K562 (cell line): ENCODE measurements around the gene DNAH9. TPM values are rescaled to one million over a fixed set of nuclear protein-coding genes. Genes with fewer than 3 reads are reported as not detected.

Source experiments
- CBX1 ChIP-seq: sonication (generic); IDR thresholded peaks from 2 replicates; pipeline ENCODE4 v1.6.1; 2016; ENCODE audit warnings: antibody characterized with exemption, low read depth, mild to moderate bottlenecking
- CREB1 ChIP-seq, 2 experiments: sonication (generic) in 1 of 2; formaldehyde crosslinking in 1 of 2; IDR thresholded peaks; 2 replicates each; pipeline versions ENCODE4 v1.6.1 to v1.8.0; 2012 to 2022; ENCODE audit warnings: inconsistent platforms in 1 of 2, mild to moderate bottlenecking in 1 of 2, missing genetic modification reagents in 1 of 2, moderate library complexity in 1 of 2
- GABPA ChIP-seq: fragments of 200-800 bp; sonication (Bioruptor generic); conservative IDR thresholded peaks from 2 replicates; pipeline ENCODE4 v1.6.1; 2016; ENCODE audit warnings: low read depth, missing genetic modification characterization, missing compliant biosample characterization
- GATA2 ChIP-seq: sonication (generic); formaldehyde crosslinking; IDR thresholded peaks from 2 replicates; pipeline ENCODE4 v1.4.0; 2020; ENCODE audit warnings: mild to moderate bottlenecking, missing genetic modification reagents
- HNRNPK ChIP-seq: fragments of 200-400 bp; formaldehyde crosslinking; IDR thresholded peaks from one replicate; pipeline ENCODE4 v1.6.1; 2018; ENCODE audit warnings: mild to moderate bottlenecking, low read depth, low read length; ENCODE audit not compliant: poor library complexity, severe bottlenecking
- KLF10 ChIP-seq: fragments of 250-450 bp; sonication (Bioruptor Pico); IDR thresholded peaks from 2 replicates; pipeline ENCODE4 v1.6.1; 2021; ENCODE audit warnings: matching md5 sums
- KLF16 ChIP-seq: IDR thresholded peaks from 2 replicates; pipeline ENCODE4 v1.6.1; 2016; ENCODE audit warnings: antibody characterized with exemption
- SIX5 ChIP-seq, 2 experiments: IDR thresholded peaks; 2 replicates each; pipeline ENCODE4 v1.6.1; 2011; ENCODE audit warnings: low read length in 2 of 2, borderline replicate concordance in 1 of 2, low read depth in 1 of 2, mild to moderate bottlenecking in 1 of 2, moderate library complexity in 1 of 2; ENCODE audit not compliant: insufficient read depth in 1 of 2
- ZFX ChIP-seq: sonication (generic); formaldehyde crosslinking; IDR thresholded peaks from 2 replicates; pipeline ENCODE4 v1.8.0; 2022; ENCODE audit warnings: mild to moderate bottlenecking, missing genetic modification reagents, moderate library complexity
- ZNF699 ChIP-seq: fragments of 250-450 bp; sonication (Bioruptor Pico); IDR thresholded peaks from 2 replicates; pipeline ENCODE4 v1.8.0; 2021; ENCODE audit warnings: mild to moderate bottlenecking, moderate library complexity; ENCODE audit not compliant: insufficient replicate concordance
- ZNF780A ChIP-seq: fragments of 250-450 bp; sonication (Bioruptor Pico); IDR thresholded peaks from 2 replicates; pipeline ENCODE4 v1.5.0; 2021; ENCODE audit warnings: mild to moderate bottlenecking
- polyA plus RNA-seq, 8 experiments: library from polyadenylated mRNA; depleted of rRNA in 4 of 8; stranded (reverse) in 5 of 8; unstranded in 3 of 8; fragments of >200 nt; fragmentation: Nextera tagmentation in 2 of 8; fragmentation: Illumina TruSeq in 1 of 8; extraction: Ambion mirVana in 2 of 8; extraction: Trizol in 1 of 8; gene quantifications; 2 replicates each; pipeline versions ENCODE4 v1.2.1 to v1.2.3, GENCODE V29; 2011 to 2014; ENCODE audit warnings: inconsistent platforms in 1 of 8, missing spikeins in 1 of 8
- total RNA-seq, 7 experiments: library from RNA; depleted of rRNA in 6 of 7; stranded (reverse); fragments of >200 nt in 6 of 7; fragmentation: Illumina TruSeq in 2 of 7; extraction: Trizol in 2 of 7; gene quantifications; 2 replicates each; pipeline versions ENCODE4 v1.2.1 to v1.2.3, GENCODE V29; 2011 to 2021; ENCODE audit warnings: low replicate concordance in 1 of 7
- TF ChIP-seq, protein P1 (sequence below), 3 experiments: fragments of 200-800 bp in 1 of 3; fragments of 250-450 bp in 1 of 3; fragments of 450-650 bp in 1 of 3; sonication (Bioruptor Pico) in 1 of 3; sonication (Bioruptor generic) in 1 of 3; formaldehyde crosslinking in 1 of 3; IDR thresholded peaks; 2 replicates each; pipeline versions ENCODE4 v1.6.1 to v1.8.0; 2016 to 2022; ENCODE audit warnings: mild to moderate bottlenecking in 2 of 3, missing genetic modification characterization in 2 of 3, missing compliant biosample characterization in 1 of 3, moderate library complexity in 1 of 3
- TF ChIP-seq, protein P2 (sequence below), 2 experiments: fragments of 450-650 bp in 1 of 2; sonication (generic) in 1 of 2; formaldehyde crosslinking in 1 of 2; IDR thresholded peaks; 2 replicates each; pipeline versions ENCODE4 v1.7.1 to v1.9.0; 2016 to 2022; ENCODE audit warnings: inconsistent platforms in 1 of 2, mild to moderate bottlenecking in 1 of 2, missing genetic modification reagents in 1 of 2

DNAH9 gene
- total and polyA plus RNA-seq, 9 of the 15 experiments (the other 6 are each of a cell fraction or from before 2014, with no cell fraction given): not detected

DNA sequence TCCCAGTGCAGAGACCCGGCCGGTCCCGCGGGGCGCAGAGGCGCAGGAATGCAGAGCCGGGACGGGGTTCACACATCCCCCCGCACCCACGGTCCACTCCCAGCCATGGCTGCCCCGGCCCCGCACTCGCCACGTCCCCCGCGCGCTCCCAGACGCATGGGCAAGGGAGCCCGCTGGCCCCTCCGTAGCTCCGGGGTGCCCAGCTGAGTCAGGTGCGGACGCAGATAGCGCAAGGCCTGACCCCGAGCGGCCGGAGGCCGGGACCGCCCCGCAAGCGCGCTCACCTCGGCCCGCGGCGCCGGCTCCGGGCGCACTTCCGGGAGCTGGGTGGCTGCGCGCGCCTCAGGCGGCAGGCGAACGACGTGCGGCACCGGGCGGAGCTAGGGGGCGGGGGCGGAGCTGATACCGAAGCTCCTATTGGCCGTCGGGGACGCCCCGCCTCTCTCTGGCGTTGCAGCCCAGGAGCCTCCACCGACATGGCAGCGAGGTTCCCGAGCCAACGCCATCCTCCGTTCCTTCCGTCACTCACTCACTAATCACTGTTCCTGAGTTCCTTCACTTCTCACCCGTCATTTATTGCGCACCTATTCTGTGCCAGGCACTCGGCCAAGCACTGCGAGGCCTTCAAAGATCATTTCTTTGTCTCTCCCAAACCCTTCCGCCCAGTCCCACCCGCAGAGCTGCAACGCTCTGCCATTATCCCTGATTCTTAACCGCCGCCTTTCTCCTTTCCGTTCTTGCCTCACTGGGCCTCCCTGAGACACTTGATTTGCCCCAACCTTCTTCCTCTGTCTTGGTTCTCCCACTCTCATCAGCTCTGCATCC, 399.1 kb downstream of the DNAH9 start, which contains the start of gene ZNF18 (continued):
- TF ChIP-seq, protein P1, sequence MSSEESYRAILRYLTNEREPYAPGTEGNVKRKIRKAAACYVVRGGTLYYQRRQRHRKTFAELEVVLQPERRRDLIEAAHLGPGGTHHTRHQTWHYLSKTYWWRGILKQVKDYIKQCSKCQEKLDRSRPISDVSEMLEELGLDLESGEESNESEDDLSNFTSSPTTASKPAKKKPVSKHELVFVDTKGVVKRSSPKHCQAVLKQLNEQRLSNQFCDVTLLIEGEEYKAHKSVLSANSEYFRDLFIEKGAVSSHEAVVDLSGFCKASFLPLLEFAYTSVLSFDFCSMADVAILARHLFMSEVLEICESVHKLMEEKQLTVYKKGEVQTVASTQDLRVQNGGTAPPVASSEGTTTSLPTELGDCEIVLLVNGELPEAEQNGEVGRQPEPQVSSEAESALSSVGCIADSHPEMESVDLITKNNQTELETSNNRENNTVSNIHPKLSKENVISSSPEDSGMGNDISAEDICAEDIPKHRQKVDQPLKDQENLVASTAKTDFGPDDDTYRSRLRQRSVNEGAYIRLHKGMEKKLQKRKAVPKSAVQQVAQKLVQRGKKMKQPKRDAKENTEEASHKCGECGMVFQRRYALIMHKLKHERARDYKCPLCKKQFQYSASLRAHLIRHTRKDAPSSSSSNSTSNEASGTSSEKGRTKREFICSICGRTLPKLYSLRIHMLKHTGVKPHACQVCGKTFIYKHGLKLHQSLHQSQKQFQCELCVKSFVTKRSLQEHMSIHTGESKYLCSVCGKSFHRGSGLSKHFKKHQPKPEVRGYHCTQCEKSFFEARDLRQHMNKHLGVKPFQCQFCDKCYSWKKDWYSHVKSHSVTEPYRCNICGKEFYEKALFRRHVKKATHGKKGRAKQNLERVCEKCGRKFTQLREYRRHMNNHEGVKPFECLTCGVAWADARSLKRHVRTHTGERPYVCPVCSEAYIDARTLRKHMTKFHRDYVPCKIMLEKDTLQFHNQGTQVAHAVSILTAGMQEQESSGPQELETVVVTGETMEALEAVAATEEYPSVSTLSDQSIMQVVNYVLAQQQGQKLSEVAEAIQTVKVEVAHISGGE (CRISPR knock-in tag; IDR thresholded peaks at IDR 0.05): peak in 2 of 3 experiments; percentile 18 to 86; a peak in 3 of 6 replicates
- TF ChIP-seq ZFX (CRISPR knock-in tag) (peak; percentile 91), GATA2 (CRISPR knock-in tag) (no peak), GABPA (tag) (peak; percentile 81), KLF10 (no peak), ZNF780A (CRISPR knock-in tag) (no peak), CREB1 (IDR thresholded peaks at IDR 0.05) (peak; percentile 57; the same call in 1 of the 2 replicates), CREB1 (CRISPR knock-in tag; IDR thresholded peaks at IDR 0.05) (no peak), HNRNPK (peak; percentile 63), SIX5 (IDR thresholded peaks at IDR 0.05; ENCODE audit: borderline replicate concordance in 1 of 2, insufficient read depth in 1 of 2, low read depth in 1 of 2, low read length in 2 of 2) (no peak), CBX1 (0 out of 2 replicates have a peak, but pooled peaks have one; percentile 49), ZNF699 (CRISPR knock-in tag) (no peak), KLF16 (no peak)
- TF ChIP-seq, protein P2, sequence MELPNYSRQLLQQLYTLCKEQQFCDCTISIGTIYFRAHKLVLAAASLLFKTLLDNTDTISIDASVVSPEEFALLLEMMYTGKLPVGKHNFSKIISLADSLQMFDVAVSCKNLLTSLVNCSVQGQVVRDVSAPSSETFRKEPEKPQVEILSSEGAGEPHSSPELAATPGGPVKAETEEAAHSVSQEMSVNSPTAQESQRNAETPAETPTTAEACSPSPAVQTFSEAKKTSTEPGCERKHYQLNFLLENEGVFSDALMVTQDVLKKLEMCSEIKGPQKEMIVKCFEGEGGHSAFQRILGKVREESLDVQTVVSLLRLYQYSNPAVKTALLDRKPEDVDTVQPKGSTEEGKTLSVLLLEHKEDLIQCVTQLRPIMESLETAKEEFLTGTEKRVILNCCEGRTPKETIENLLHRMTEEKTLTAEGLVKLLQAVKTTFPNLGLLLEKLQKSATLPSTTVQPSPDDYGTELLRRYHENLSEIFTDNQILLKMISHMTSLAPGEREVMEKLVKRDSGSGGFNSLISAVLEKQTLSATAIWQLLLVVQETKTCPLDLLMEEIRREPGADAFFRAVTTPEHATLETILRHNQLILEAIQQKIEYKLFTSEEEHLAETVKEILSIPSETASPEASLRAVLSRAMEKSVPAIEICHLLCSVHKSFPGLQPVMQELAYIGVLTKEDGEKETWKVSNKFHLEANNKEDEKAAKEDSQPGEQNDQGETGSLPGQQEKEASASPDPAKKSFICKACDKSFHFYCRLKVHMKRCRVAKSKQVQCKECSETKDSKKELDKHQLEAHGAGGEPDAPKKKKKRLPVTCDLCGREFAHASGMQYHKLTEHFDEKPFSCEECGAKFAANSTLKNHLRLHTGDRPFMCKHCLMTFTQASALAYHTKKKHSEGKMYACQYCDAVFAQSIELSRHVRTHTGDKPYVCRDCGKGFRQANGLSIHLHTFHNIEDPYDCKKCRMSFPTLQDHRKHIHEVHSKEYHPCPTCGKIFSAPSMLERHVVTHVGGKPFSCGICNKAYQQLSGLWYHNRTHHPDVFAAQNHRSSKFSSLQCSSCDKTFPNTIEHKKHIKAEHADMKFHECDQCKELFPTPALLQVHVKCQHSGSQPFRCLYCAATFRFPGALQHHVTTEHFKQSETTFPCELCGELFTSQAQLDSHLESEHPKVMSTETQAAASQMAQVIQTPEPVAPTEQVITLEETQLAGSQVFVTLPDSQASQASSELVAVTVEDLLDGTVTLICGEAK (IDR thresholded peaks at IDR 0.05): 0 out of 2 replicates have a peak, but pooled peaks have one; percentile 28
- TF ChIP-seq, protein P2 (CRISPR knock-in tag; IDR thresholded peaks at IDR 0.05): no peak
